Astrocyte of the hippocampus (primary cell): ENCODE data around the gene ANKMY1.

ENCODE experiments used
- DNase-seq: peaks from one replicate; pipeline ENCODE4 v3.0.0; 2011; ENCODE audit warnings: low read depth, low spot score

The ANKMY1 gene

GRCh38 chr2:240448387-240449274, 109.2 kb downstream of the ANKMY1 start:
- DNase-seq: no peak

- no peak for DNase-seq
Observed at GRCh38 chr2:240447934-240448333, 109.9 kb downstream of the ANKMY1 start.

DNA sequence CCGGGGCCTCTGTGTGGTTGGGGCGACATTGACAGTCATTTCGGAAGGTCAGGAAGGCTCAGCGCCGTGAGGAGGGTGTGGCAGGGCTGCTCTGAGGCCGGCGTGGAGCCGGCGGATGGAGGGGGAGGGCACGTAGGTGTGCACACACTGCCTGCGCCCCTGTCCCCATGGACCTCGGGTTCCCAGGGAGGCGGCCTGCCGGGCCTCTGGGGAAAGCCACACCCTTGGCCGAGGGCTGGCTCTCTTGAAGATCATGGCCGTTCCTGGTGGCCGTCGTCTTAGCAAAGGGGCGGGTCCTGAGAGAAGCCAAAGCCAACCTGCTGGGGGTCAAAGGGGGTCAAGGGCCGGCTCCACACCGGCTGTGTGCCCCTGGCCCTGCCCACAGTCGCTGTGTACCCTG, 110.5 kb downstream of the ANKMY1 start:
- no peak for DNase-seq

DNA sequence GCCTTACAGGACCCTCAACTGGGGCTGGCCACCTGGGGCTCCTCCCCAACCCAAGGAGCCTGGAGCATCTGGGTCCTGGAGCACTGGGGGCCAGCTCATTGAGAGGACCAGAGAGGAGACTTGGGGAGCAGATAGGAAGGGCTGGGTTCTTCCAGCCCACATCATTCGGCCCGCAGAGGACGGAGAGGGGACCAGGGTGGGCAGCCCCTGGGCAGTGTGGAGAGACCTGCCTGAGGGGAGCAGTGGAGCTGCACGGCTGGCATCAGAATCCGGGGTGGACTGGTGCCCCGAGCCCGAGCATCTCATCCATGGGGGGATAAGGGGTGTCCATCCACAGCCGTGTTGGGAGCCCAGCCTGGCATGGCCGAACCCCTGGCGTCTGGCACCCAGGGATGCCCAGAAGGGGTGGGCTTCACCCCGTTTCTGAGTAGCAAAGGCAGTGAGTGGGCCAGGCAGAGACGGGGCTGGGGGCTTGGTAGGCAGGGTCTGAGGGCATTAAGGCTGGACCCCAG, 111.1 kb downstream of the ANKMY1 start:
- DNase-seq: no peak

GRCh38 chr2:240445961-240446663, 111.7 kb downstream of the ANKMY1 start:
- DNase-seq: no peak

GRCh38 chr2:240444464-240444863, 113.3 kb downstream of the ANKMY1 start:
- no peak for DNase-seq

- peak; percentile 34 for DNase-seq
Observed at GRCh38 chr2:240443891-240444301, 113.9 kb downstream of the ANKMY1 start.

GRCh38 chr2:240442891-240443715, 114.7 kb downstream of the ANKMY1 start:
- DNase-seq: no peak

- DNase-seq: no peak
Observed at GRCh38 chr2:240441993-240442411, 115.8 kb downstream of the ANKMY1 start.

GRCh38 chr2:240441326-240441992, 116.3 kb downstream of the ANKMY1 start:
- no peak for DNase-seq

- DNase-seq: no peak
Observed at GRCh38 chr2:240440704-240441320, 117.0 kb downstream of the ANKMY1 start.

- no peak for DNase-seq
Observed at GRCh38 chr2:240440251-240440650, 117.5 kb downstream of the ANKMY1 start.

GRCh38 chr2:240439698-240440151, 118.1 kb downstream of the ANKMY1 start:
- no peak for DNase-seq

GRCh38 chr2:240438810-240439697, 118.7 kb downstream of the ANKMY1 start:
- no peak for DNase-seq

DNA sequence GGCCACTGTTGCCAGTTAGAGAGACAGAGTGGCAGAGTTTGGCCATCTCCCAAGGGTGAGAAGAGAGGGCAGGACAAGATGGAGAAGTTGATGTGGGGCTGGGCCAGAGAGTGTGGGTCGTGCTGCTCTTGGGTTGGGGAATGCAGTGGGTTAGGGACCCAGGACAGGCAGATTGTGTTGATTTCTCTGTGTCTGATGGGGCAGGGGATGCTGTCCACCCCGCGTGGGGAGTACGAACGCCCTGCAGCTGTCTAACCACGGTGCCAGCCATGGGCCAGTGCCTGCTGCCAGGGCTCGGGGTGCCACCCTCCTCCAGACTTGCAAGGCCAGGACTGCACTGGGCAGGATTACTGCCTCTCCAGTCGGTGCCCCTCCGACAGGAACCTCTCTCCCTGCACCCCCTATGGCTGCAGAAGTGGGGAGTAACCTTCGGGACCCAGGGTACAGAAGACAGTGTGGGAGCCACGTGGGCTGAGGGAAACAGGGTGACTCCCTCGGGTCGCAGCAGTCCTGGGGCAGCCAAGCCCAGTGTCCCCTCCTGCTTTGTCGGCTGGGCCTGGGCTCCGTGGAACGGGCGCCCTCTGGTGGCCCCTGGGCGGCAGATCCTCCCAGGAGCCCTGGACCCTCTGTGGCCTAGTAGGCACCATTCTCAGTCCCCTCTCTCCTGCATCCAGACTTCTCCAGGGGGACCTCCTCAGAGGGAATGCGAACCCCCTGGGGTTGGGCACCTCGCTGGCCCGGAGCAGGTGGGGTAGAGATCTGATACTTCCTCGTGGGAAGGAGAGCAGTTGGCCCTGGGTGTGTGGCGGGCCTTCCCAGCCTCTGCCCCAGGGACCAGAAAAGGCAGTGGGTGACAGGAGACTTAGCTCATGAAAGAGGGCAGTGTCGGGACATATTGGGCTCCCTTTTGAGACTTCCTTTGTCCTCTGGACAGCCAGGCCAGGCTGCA, 119.7 kb downstream of the ANKMY1 start:
- DNase-seq: peak; percentile 89

DNA sequence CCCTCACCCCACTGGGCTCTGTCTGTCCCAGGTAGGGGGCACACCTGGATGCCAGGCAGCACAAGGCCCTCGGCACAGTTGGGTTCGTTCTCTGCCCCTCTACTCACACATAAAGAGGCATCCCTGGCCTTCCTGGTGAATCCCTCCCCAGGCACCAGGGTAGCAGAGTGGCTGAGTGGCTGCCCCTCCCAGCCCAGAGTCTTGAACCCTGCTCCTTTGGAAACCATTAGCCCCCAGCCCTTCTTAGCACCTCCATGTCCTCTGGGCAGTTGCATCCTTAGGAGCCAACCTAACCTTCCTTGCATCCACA, 120.3 kb downstream of the ANKMY1 start:
- no peak for DNase-seq

GRCh38 chr2:240436683-240437550, 120.9 kb downstream of the ANKMY1 start:
- DNase-seq: peak; percentile 70
